Gastrocnemius medialis (tissue), 4 donors: ENCODE data around the gene RNGTT. TPM values are rescaled to one million over a fixed set of nuclear protein-coding genes. Genes with fewer than 3 reads are reported as not detected.

Experiments used
- ATAC-seq, 2 donors: fragments of 150-250 bp; one replicate each; pipeline ENCODE4 v1.9.1; 2016
- DNase-seq, 2 donors: peaks; one replicate each; pipeline ENCODE4 v3.0.0-alpha.2; 2019
- H3K27ac ChIP-seq, 4 donors: fragments of 200-600 bp; sonication (generic); 1 replicate in 1 of 4; 2 replicates in 3 of 4; pipeline ENCODE4 v1.5.1; 2016 to 2018; ENCODE audit warnings: mild to moderate bottlenecking in 2 of 4, moderate library complexity in 1 of 4
- H3K27me3 ChIP-seq, 3 donors: fragments of 200-600 bp; sonication (generic) in 2 of 3; 1 replicate in 1 of 3; 2 replicates in 2 of 3; pipeline versions ENCODE4 v1.5.1 to v1.6.0; 2016 to 2019; ENCODE audit warnings: mild to moderate bottlenecking in 1 of 3, moderate library complexity in 1 of 3
- H3K36me3 ChIP-seq, 2 donors: fragments of 200-600 bp; sonication (generic) in 1 of 2; one replicate each; pipeline ENCODE4 v1.5.1; 2017 to 2018
- H3K4me1 ChIP-seq, 2 donors: fragments of 200-600 bp; sonication (generic) in 1 of 2; one replicate each; pipeline ENCODE4 v1.5.1; 2016 to 2017; ENCODE audit warnings: mild to moderate bottlenecking in 2 of 2
- H3K4me3 ChIP-seq, 4 donors: fragments of 200-600 bp; sonication (generic) in 3 of 4; 1 replicate in 1 of 4; 2 replicates in 3 of 4; pipeline ENCODE4 v1.5.1; 2016 to 2019; ENCODE audit warnings: mild to moderate bottlenecking in 2 of 4
- H3K9me3 ChIP-seq, 3 donors: fragments of 200-600 bp; sonication (generic) in 2 of 3; 1 replicate in 1 of 3; 2 replicates in 2 of 3; pipeline ENCODE4 v1.5.1; 2016 to 2019
- POLR2A ChIP-seq, 2 donors: fragments of 450-650 bp; IDR thresholded peaks; one replicate each; pipeline ENCODE4 v1.6.1; 2017; ENCODE audit warnings: antibody characterized with exemption in 2 of 2, mild to moderate bottlenecking in 2 of 2, moderate library complexity in 2 of 2
- in situ Hi-C, 4 donors: fragments of 200-750 bp; cut with MboI; loops; one replicate each; pipeline versions ENCODE4 v1.15.0 to v1.8.0; 2017; ENCODE audit warnings: low sequenced_read_pairs in 4 of 4
- intact Hi-C: fragments of 100-400 bp; cut with DNase I; formaldehyde crosslinking; loops from one replicate; pipeline ENCODE4 v1.15.1; 2023; ENCODE audit warnings: low total_unique reads
- total RNA-seq, 4 donors: library from RNA; depleted of rRNA; stranded (reverse); fragments of >200 nt; gene quantifications; one replicate each; pipeline versions ENCODE4 v1.1.0 to v1.2.3, GENCODE V29; 2016
- TF ChIP-seq, protein P1 (sequence below), 5 experiments: fragments of 450-650 bp in 3 of 5; fragments of 200-600 bp in 2 of 5; sonication (generic) in 2 of 5; IDR thresholded peaks in 4 of 5; conservative IDR thresholded peaks in 1 of 5; 1 replicate in 4 of 5; 2 replicates in 1 of 5; pipeline ENCODE4 v1.5.1; 2016 to 2019; ENCODE audit warnings: antibody characterized with exemption in 5 of 5, mild to moderate bottlenecking in 3 of 5, moderate library complexity in 3 of 5

RNGTT gene
- total RNA-seq, 4 donors from 2014 or later: 4.9 to 11.3 (median 8.2) TPM

DNA sequence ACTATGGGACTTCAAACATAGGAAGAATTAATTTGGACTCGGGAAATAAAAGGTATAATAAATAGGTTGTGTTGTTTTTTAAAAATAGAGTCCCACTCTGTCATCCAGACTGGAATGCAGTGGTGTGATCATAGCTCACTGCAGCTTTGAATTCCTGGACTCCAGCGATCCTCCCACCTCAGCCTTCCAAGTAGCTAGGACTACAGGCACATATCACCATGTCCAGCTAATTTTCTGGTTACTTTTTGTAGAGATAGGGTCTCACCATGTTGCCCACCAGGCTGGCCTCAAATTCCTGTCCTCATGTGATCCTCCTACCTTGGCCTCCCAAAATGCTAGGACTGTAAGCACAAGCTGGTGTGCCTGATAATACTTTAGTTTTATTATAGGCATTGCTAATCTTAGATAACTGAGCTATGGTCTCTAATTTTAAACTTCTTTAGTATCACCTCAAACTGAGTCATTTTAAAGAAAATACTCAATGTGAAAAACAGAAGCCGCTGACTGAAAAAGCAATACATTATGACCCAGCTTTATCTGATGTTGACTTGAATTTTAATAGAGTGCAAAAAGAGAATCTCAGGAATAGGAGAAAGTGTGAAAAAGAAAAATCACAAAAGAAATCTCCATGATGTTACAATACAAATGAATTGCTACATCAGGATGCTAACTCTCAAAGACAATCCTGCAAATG is 251.0 kb downstream of the RNGTT start:
- no peaks in the 10 kb centered on the region for H3K36me3 ChIP-seq
- H3K27ac ChIP-seq: no peak overlapping the region
- no peaks in the 10 kb centered on the region for H3K9me3 ChIP-seq
- in situ Hi-C loops: no loop called here
- H3K27me3 ChIP-seq: no peaks in the 10 kb centered on the region
- H3K4me1 ChIP-seq: peaks cover 0 to 11% of the 10 kb centered on the region in 2 donors
- no peak for ATAC-seq
- intact Hi-C loops: no loop called here
- H3K4me3 ChIP-seq: no peak overlapping the region
- DNase-seq: no peak
- TF ChIP-seq POLR2A (IDR thresholded peaks at IDR 0.05): no peak
- TF ChIP-seq, protein P1, sequence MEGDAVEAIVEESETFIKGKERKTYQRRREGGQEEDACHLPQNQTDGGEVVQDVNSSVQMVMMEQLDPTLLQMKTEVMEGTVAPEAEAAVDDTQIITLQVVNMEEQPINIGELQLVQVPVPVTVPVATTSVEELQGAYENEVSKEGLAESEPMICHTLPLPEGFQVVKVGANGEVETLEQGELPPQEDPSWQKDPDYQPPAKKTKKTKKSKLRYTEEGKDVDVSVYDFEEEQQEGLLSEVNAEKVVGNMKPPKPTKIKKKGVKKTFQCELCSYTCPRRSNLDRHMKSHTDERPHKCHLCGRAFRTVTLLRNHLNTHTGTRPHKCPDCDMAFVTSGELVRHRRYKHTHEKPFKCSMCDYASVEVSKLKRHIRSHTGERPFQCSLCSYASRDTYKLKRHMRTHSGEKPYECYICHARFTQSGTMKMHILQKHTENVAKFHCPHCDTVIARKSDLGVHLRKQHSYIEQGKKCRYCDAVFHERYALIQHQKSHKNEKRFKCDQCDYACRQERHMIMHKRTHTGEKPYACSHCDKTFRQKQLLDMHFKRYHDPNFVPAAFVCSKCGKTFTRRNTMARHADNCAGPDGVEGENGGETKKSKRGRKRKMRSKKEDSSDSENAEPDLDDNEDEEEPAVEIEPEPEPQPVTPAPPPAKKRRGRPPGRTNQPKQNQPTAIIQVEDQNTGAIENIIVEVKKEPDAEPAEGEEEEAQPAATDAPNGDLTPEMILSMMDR (IDR thresholded peaks at IDR 0.05 in 4 of 5, conservative IDR thresholded peaks at IDR 0.05 in 1 of 5): no peak

DNA sequence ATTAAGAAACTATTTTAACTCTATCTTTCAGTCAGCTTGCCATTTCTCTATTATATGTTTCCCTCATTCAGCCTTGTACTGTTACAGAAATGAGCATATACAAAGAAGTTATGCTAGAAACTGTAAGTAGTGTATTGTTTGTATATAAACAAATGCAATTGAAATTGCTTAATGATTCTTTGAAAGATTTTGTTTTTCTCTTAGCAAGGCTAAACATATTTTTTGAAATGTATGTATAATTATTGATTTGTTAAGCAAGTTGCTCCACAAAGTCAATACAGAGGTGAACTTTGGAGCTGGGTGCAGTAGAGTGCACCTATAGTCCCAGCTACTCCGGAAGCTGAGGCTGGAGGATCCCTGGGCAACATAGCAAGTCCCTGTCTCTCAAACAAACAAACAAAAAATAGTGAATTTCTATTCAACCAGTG is 253.6 kb downstream of the RNGTT start:
- ATAC-seq: no peak
- Histone ChIP-seq H3K9me3 (no peaks in the 10 kb centered on the region), H3K4me1 (peaks cover 0 to 11% of the 10 kb centered on the region in 2 donors), H3K4me3 (no peak overlapping the region), H3K27me3 (no peaks in the 10 kb centered on the region), H3K36me3 (no peaks in the 10 kb centered on the region), H3K27ac (no peak overlapping the region)
- intact Hi-C loops (no loop called here), in situ Hi-C loops (no loop called here)
- TF ChIP-seq, protein P1 (IDR thresholded peaks at IDR 0.05 in 4 of 5, conservative IDR thresholded peaks at IDR 0.05 in 1 of 5): no peak
- no peak for TF ChIP-seq POLR2A (IDR thresholded peaks at IDR 0.05)
- DNase-seq: no peak

DNA sequence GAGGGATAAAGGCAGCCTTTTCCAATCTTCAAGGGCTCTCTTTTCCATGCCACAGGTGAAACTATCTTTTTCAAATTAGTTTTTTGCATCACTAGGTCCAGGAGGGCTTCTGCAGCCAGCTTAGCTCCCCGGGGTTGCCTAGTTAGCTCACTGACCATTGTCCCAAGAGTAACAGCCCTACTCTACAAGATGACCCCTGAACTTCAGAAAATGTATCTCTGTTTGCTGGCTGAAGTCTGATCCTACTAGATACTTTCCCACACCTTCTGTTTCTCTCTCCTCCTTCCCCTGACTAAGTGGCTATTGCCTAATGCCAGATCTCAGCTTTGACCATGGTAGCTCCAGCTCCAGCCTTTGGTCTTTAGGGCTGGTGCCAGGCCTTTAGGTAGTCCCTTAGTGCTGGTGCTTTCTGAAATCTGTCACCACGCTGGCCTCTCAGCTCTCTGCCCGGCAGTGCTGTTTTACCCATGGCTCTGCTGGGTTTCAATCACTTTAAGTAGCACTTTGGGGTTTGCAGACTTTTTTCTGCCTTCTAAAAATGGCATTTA is 255.1 kb downstream of the RNGTT start:
- intact Hi-C loops: no loop called here
- in situ Hi-C loops: no loop called here
- Histone ChIP-seq H3K27me3 (no peaks in the 10 kb centered on the region), H3K9me3 (no peaks in the 10 kb centered on the region), H3K36me3 (no peaks in the 10 kb centered on the region), H3K27ac (no peak overlapping the region), H3K4me3 (no peak overlapping the region), H3K4me1 (peaks cover 0 to 11% of the 10 kb centered on the region in 2 donors)
- no peak for ATAC-seq
- no peak for TF ChIP-seq POLR2A (IDR thresholded peaks at IDR 0.05)
- TF ChIP-seq, protein P1 (IDR thresholded peaks at IDR 0.05 in 4 of 5, conservative IDR thresholded peaks at IDR 0.05 in 1 of 5): no peak
- DNase-seq: no peak

DNA sequence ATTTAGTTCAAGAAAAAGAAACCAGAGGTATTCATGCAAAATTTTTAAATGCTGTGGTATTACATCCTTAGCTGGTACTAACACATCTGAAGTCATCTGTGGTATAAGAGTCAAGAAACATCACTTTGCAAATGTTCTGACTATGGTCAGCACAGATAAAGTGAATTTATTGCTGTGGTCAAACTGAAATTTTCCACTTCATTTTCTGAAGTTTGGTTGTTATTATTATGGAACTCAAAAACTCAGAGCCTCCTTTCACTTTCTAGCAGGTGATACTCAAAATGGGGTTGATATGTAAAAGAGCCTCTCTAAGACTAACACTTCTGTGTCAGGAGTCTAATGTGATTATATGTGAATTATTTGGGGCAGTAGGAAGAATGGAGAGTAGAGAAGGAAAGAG is 257.8 kb downstream of the RNGTT start:
- Histone ChIP-seq H3K27ac (no peak overlapping the region), H3K36me3 (no peaks in the 10 kb centered on the region), H3K27me3 (no peaks in the 10 kb centered on the region), H3K9me3 (no peaks in the 10 kb centered on the region), H3K4me1 (no peaks in the 10 kb centered on the region), H3K4me3 (no peak overlapping the region)
- no peak for ATAC-seq
- intact Hi-C loops (no loop called here), in situ Hi-C loops (no loop called here)
- no peak for TF ChIP-seq POLR2A (IDR thresholded peaks at IDR 0.05)
- TF ChIP-seq, protein P1 (IDR thresholded peaks at IDR 0.05 in 4 of 5, conservative IDR thresholded peaks at IDR 0.05 in 1 of 5): no peak
- DNase-seq: no peak
